Measurements from ENCODE around the gene NAV2.

DNA sequence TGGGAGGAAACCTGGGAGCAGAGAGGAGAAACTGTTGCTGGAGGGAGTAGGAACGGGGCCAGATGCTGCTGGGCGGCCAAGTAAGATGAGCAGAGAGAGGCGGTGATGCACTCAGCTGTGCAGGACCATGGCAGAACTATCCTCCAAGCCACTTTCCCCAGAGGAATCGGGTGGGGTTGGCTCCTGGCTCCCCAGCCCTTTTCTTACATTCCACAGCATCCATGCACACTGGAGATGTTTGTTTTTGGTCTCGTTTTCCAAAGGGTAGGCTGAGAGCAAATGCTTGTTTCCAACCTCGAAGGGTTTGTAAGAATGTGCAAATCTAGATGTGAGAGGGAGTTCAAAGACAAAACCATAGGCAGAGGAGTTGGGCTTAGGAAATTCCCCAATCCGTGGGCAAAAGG is 374.5 kb downstream of the NAV2 start:
- TF ChIP-seq, protein P1, sequence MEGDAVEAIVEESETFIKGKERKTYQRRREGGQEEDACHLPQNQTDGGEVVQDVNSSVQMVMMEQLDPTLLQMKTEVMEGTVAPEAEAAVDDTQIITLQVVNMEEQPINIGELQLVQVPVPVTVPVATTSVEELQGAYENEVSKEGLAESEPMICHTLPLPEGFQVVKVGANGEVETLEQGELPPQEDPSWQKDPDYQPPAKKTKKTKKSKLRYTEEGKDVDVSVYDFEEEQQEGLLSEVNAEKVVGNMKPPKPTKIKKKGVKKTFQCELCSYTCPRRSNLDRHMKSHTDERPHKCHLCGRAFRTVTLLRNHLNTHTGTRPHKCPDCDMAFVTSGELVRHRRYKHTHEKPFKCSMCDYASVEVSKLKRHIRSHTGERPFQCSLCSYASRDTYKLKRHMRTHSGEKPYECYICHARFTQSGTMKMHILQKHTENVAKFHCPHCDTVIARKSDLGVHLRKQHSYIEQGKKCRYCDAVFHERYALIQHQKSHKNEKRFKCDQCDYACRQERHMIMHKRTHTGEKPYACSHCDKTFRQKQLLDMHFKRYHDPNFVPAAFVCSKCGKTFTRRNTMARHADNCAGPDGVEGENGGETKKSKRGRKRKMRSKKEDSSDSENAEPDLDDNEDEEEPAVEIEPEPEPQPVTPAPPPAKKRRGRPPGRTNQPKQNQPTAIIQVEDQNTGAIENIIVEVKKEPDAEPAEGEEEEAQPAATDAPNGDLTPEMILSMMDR (IDR thresholded peaks at IDR 0.05; ENCODE audit: low read depth, low read length) = no peak
- TF ChIP-seq, protein P2, sequence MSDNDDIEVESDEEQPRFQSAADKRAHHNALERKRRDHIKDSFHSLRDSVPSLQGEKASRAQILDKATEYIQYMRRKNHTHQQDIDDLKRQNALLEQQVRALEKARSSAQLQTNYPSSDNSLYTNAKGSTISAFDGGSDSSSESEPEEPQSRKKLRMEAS (IDR thresholded peaks at IDR 0.05; ENCODE audit: low read depth, low read length) = no peak
- TF ChIP-seq POLR2A (IDR thresholded peaks at IDR 0.05; ENCODE audit: extremely low read depth, insufficient read length) (no peak), MYC (IDR thresholded peaks at IDR 0.05; ENCODE audit: low read depth, low read length) (no peak)

All from NB4 (cell line).